Hepatocyte (in vitro differentiated cells): ENCODE results near the gene PAM. TPM values are rescaled to one million over a fixed set of nuclear protein-coding genes. Genes with fewer than 3 reads are reported as not detected.

ENCODE experiments used
- DNase-seq: peaks from one replicate; pipeline ENCODE4 v3.0.0-alpha.2; 2016; ENCODE audit warnings: low spot score
- H2AFZ ChIP-seq: fragments of 200-600 bp; sonication (generic); 2 replicates; pipeline ENCODE4 v1.6.0; 2016; ENCODE audit warnings: antibody characterized with exemption, mild to moderate bottlenecking
- H3K27ac ChIP-seq: fragments of 200-600 bp; sonication (generic); 2 replicates; pipeline ENCODE4 v1.5.1; 2016; ENCODE audit warnings: mild to moderate bottlenecking
- H3K27me3 ChIP-seq: fragments of 200-600 bp; sonication (generic); 2 replicates; pipeline ENCODE4 v1.6.1; 2016
- H3K36me3 ChIP-seq: fragments of 200-600 bp; sonication (generic); replicated peaks from 2 replicates; pipeline ENCODE4 v1.5.1; 2016; ENCODE audit warnings: low read depth; ENCODE audit not compliant: insufficient read depth
- H3K4me1 ChIP-seq: fragments of 200-600 bp; sonication (generic); 2 replicates; pipeline ENCODE4 v1.5.1; 2016; ENCODE audit warnings: mild to moderate bottlenecking, moderate library complexity; ENCODE audit not compliant: insufficient read depth
- H3K4me2 ChIP-seq: fragments of 200-600 bp; sonication (generic); 2 replicates; pipeline ENCODE4 v1.6.0; 2016
- H3K4me3 ChIP-seq: fragments of 200-600 bp; sonication (generic); 2 replicates; pipeline ENCODE4 v1.5.1; 2016; ENCODE audit warnings: mild to moderate bottlenecking
- H3K79me2 ChIP-seq: fragments of 200-600 bp; sonication (generic); 2 replicates; pipeline ENCODE4 v1.6.0; 2017; ENCODE audit warnings: mild to moderate bottlenecking
- H3K9me2 ChIP-seq: fragments of 200-600 bp; sonication (generic); replicated peaks from 2 replicates; pipeline ENCODE4 v1.6.0; 2017; ENCODE audit warnings: mild to moderate bottlenecking; ENCODE audit not compliant: insufficient read depth
- H3K9me3 ChIP-seq: fragments of 200-600 bp; sonication (generic); 2 replicates; pipeline ENCODE4 v1.5.1; 2016; ENCODE audit warnings: low read depth, mild to moderate bottlenecking
- H4K20me1 ChIP-seq: fragments of 200-600 bp; sonication (generic); 2 replicates; pipeline ENCODE4 v1.6.0; 2016; ENCODE audit warnings: mild to moderate bottlenecking; ENCODE audit not compliant: insufficient read depth, poor library complexity, severe bottlenecking
- CTCF ChIP-seq: fragments of 200-600 bp; sonication (generic); IDR thresholded peaks from 2 replicates; pipeline ENCODE4 v1.5.1; 2016; ENCODE audit warnings: antibody characterized with exemption, mild to moderate bottlenecking; ENCODE audit not compliant: poor library complexity
- EZH2 ChIP-seq: fragments of 200-600 bp; sonication (generic); IDR thresholded peaks from 2 replicates; pipeline ENCODE4 v1.6.1; 2016; ENCODE audit warnings: antibody characterized with exemption, mild to moderate bottlenecking, borderline replicate concordance
- EZH2phosphoT487 ChIP-seq: fragments of 200-600 bp; sonication (generic); IDR thresholded peaks from one replicate; pipeline ENCODE4 v1.6.1; 2018; ENCODE audit warnings: antibody characterized with exemption, mild to moderate bottlenecking, low read depth, moderate library complexity; ENCODE audit not compliant: unreplicated experiment, severe bottlenecking
- WGBS: methylation state at CpG from one replicate; pipeline ENCODE4 v1.1.6; 2016; ENCODE audit warnings: low lambda C conversion rate; ENCODE audit errors: missing lambda C conversion rate; 5-methylcytosine and 5-hydroxymethylcytosine counted together
- polyA plus RNA-seq: library from polyadenylated mRNA; unstranded; fragments of >200 nt; fragmentation: Nextera tagmentation; extraction: Ambion mirVana; gene quantifications from 2 replicates; pipeline ENCODE4 v1.2.1, GENCODE V29; 2016
- total RNA-seq: library from RNA; depleted of rRNA; stranded (reverse); fragments of >200 nt; gene quantifications from 2 replicates; pipeline ENCODE4 v1.2.3, GENCODE V29; 2014

The PAM gene
- total and polyA plus RNA-seq, 2 experiments from 2014 or later, result 118 to 158 TPM

- Histone ChIP-seq H3K27ac (no peak overlapping the region), H3K9me2 (no peaks in the 10 kb centered on the region), H2AFZ (no peak overlapping the region), H3K36me3 (no peaks in the 10 kb centered on the region), H3K79me2 (no peaks in the 10 kb centered on the region), H3K27me3 (no peaks in the 10 kb centered on the region), H3K4me1 (peaks cover 9% of the 10 kb centered on the region), H3K9me3 (no peaks in the 10 kb centered on the region), H4K20me1 (no peaks in the 10 kb centered on the region), H3K4me2 (no peak overlapping the region), H3K4me3 (no peak overlapping the region)
- WGBS, result 73% methylated on average over 5 of the region's 5 CpGs
- DNase-seq, result no peak
- TF ChIP-seq EZH2 (no peak), CTCF (no peak), EZH2phosphoT487 (no peak)
Measured at GRCh38 chr5:102874054-102874453, 118.9 kb downstream of the PAM start.

- Histone ChIP-seq H3K27me3 (no peaks in the 10 kb centered on the region), H4K20me1 (no peaks in the 10 kb centered on the region), H2AFZ (no peak overlapping the region), H3K79me2 (no peaks in the 10 kb centered on the region), H3K4me2 (peak overlapping the region; percentile 16), H3K9me2 (no peaks in the 10 kb centered on the region), H3K27ac (peak overlapping the region; percentile 21), H3K9me3 (no peaks in the 10 kb centered on the region), H3K4me1 (peaks cover 9% of the 10 kb centered on the region), H3K4me3 (no peak overlapping the region), H3K36me3 (no peaks in the 10 kb centered on the region)
- TF ChIP-seq CTCF (no peak), EZH2phosphoT487 (no peak), EZH2 (no peak)
- DNase-seq, result no peak
- WGBS, result 52% methylated on average over 4 of the region's 4 CpGs
Measured at GRCh38 chr5:102875721-102876123, 120.6 kb downstream of the PAM start.

- Histone ChIP-seq H3K4me2 (no peak overlapping the region), H3K36me3 (no peaks in the 10 kb centered on the region), H3K27ac (peak overlapping the region; percentile 53), H3K4me3 (no peak overlapping the region), H2AFZ (no peak overlapping the region), H3K79me2 (no peaks in the 10 kb centered on the region), H3K9me2 (no peaks in the 10 kb centered on the region), H3K9me3 (no peaks in the 10 kb centered on the region), H3K4me1 (peaks cover 9% of the 10 kb centered on the region), H3K27me3 (no peaks in the 10 kb centered on the region), H4K20me1 (no peaks in the 10 kb centered on the region)
- TF ChIP-seq EZH2, result no peak
- no peak for TF ChIP-seq EZH2phosphoT487
- TF ChIP-seq CTCF, result no peak
- 78% methylated on average over 4 of the region's 4 CpGs for WGBS
- no peak for DNase-seq
Measured at GRCh38 chr5:102876610-102877009, 121.5 kb downstream of the PAM start.

- Histone ChIP-seq H2AFZ (no peak overlapping the region), H4K20me1 (no peaks in the 10 kb centered on the region), H3K9me2 (no peaks in the 10 kb centered on the region), H3K27me3 (no peaks in the 10 kb centered on the region), H3K27ac (no peak overlapping the region), H3K79me2 (no peaks in the 10 kb centered on the region), H3K4me3 (no peak overlapping the region), H3K36me3 (no peaks in the 10 kb centered on the region), H3K4me1 (peaks cover 9% of the 10 kb centered on the region), H3K4me2 (no peak overlapping the region), H3K9me3 (no peaks in the 10 kb centered on the region)
- 97% methylated on average over 6 of the region's 6 CpGs for WGBS
- DNase-seq, result no peak
- TF ChIP-seq CTCF (no peak), EZH2 (no peak), EZH2phosphoT487 (no peak)
Measured at GRCh38 chr5:102879741-102880140, 124.6 kb downstream of the PAM start.
